KBM-7 (cell line): ENCODE data around the gene TRIM71.
"Not testable (repeated sequence)": the region's sequence is repeated elsewhere in the genome, so short reads cannot be mapped to it uniquely, and the experiment has no call there.

Experiments used
- DNase-seq: peaks from one replicate; pipeline ENCODE4 v3.0.0-alpha.2; 2015
- in situ Hi-C: fragments of 300-500 bp; cut with MboI; formaldehyde crosslinking; loops from 2 replicates; pipeline ENCODE4 v1.14.3; 2020; ENCODE audit warnings: low sequenced_read_pairs, low pct_unique_long_range_greater_than_20kb, mixed read lengths

TRIM71 gene

GRCh38 chr3:32817558-32818228 is at the start of gene TRIM71:
TRIM71 (plus strand) TSS chr3:32817997; CDS start chr3:32818081, 84 bp downstream.
- in situ Hi-C loops: no loop called here
- peak; percentile 58 for DNase-seq

GRCh38 chr3:32778389-32778788 is 39.4 kb upstream of the TRIM71 start:
- in situ Hi-C loops: no loop called here
- DNase-seq: no peak

GRCh38 chr3:32780071-32780734 is 37.6 kb upstream of the TRIM71 start:
- DNase-seq: no peak
- in situ Hi-C loops: no loop called here

GRCh38 chr3:32780735-32781210 is 37.0 kb upstream of the TRIM71 start:
- DNase-seq: peak; percentile 63
- in situ Hi-C loops: no loop called here

GRCh38 chr3:32781211-32781968 is 36.4 kb upstream of the TRIM71 start:
- in situ Hi-C loops: no loop called here
- peak; percentile 79 for DNase-seq

GRCh38 chr3:32781969-32782270 is 35.9 kb upstream of the TRIM71 start:
- DNase-seq, in situ Hi-C loops: not testable (repeated sequence)

- in situ Hi-C loops: no loop called here
- no peak for DNase-seq
Observed at GRCh38 chr3:32782407-32782806, 35.4 kb upstream of the TRIM71 start.

GRCh38 chr3:32791833-32792232 is 26.0 kb upstream of the TRIM71 start:
- in situ Hi-C loops: no loop called here
- no peak for DNase-seq

GRCh38 chr3:32794487-32795308 is 23.1 kb upstream of the TRIM71 start:
- no peak for DNase-seq
- in situ Hi-C loops: no loop called here

- DNase-seq, in situ Hi-C loops: not testable (repeated sequence)
Observed at GRCh38 chr3:32796384-32796950, 21.3 kb upstream of the TRIM71 start.

- no peak for DNase-seq
- in situ Hi-C loops: no loop called here
Observed at GRCh38 chr3:32797776-32798175, 20.0 kb upstream of the TRIM71 start.

GRCh38 chr3:32801440-32801839 is 16.4 kb upstream of the TRIM71 start:
- in situ Hi-C loops, DNase-seq: not testable (repeated sequence)

GRCh38 chr3:32813180-32813579 is 4.6 kb upstream of the TRIM71 start:
- no peak for DNase-seq
- in situ Hi-C loops: no loop called here

GRCh38 chr3:32814361-32814760 is 3.4 kb upstream of the TRIM71 start:
- in situ Hi-C loops: no loop called here
- DNase-seq: peak; percentile 97

- DNase-seq: peak; percentile 44
- in situ Hi-C loops: no loop called here
Observed at GRCh38 chr3:32815841-32816438, 1.9 kb upstream of the TRIM71 start.

GRCh38 chr3:32816439-32817256 is 1.1 kb upstream of the TRIM71 start:
- in situ Hi-C loops: no loop called here
- peak; percentile 69 for DNase-seq

- no peak for DNase-seq
- in situ Hi-C loops: no loop called here
Observed at GRCh38 chr3:32817257-32817557, 590 bp upstream of the TRIM71 start.
